SK-N-SH treated with all-trans-retinoic acid at 6 μM for 48 hours (cell line): ENCODE measurements around the gene FNTB.

ENCODE experiments used
- PPARA ChIP-seq: fragments of 250-450 bp; sonication (Bioruptor Pico); IDR thresholded peaks from 2 replicates; pipeline ENCODE4 v1.5.0; 2020; ENCODE audit warnings: mild to moderate bottlenecking, borderline replicate concordance
- SNAI2 ChIP-seq: fragments of 250-450 bp; sonication (Bioruptor Pico); IDR thresholded peaks from 2 replicates; pipeline ENCODE4 v1.5.0; 2020; ENCODE audit warnings: mild to moderate bottlenecking, moderate library complexity
- ZC3H10 ChIP-seq: fragments of 250-450 bp; sonication (Bioruptor Pico); IDR thresholded peaks from 2 replicates; pipeline ENCODE4 v1.5.1; 2021; ENCODE audit warnings: mild to moderate bottlenecking, moderate library complexity

GRCh38 chr14:64937821-64938193, 48.9 kb upstream of the FNTB start:
- no peak for TF ChIP-seq SNAI2 (CRISPR knock-in tag)
- TF ChIP-seq PPARA (CRISPR knock-in tag), result no peak
- TF ChIP-seq ZC3H10 (CRISPR knock-in tag), result no peak
